GM12891 (cell line): ENCODE data around the gene RPL31.

Experiments used
- POLR2A ChIP-seq: IDR thresholded peaks from 2 replicates; pipeline ENCODE4 v1.6.1; 2011; ENCODE audit warnings: low read depth, low read length, control low read depth
- POLR2AphosphoS5 ChIP-seq: IDR thresholded peaks from 2 replicates; pipeline ENCODE4 v1.6.1; 2011; ENCODE audit warnings: low read depth, low read length, control low read depth
- POU2F2 ChIP-seq: IDR thresholded peaks from 2 replicates; pipeline ENCODE4 v1.6.1; 2011; ENCODE audit warnings: low read depth, mild to moderate bottlenecking, control low read depth, low read length, moderate library complexity
- SPI1 ChIP-seq: IDR thresholded peaks from 2 replicates; pipeline ENCODE4 v1.6.1; 2011; ENCODE audit warnings: low read depth, low read length, control low read depth
- TAF1 ChIP-seq: IDR thresholded peaks from 2 replicates; pipeline ENCODE4 v1.6.1; 2011; ENCODE audit warnings: low read depth, low read length, control low read depth

DNA sequence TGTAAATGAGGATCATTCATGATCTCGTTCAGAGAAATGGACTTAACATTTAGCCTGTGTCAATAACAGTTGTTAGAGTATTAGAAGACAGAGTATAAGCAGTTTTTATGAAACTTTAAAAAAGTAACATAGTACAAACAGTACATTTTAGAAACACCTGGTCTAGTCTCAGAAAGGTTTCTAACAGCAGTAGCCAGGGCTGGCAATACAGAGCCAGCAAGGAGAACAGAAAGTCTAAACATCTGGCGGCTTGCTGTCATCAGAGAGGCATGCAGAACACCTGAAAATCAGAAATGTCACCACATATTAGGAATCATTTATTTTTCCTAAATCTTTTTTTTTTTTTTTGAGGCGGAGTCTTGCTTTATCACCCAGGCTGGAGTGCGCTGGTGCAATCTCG is 50.1 kb downstream of the RPL31 start:
- no peak for TF ChIP-seq SPI1
- TF ChIP-seq POLR2AphosphoS5 = no peak
- no peak for TF ChIP-seq POLR2A
- no peak for TF ChIP-seq POU2F2
- no peak for TF ChIP-seq TAF1
